NCI-H2227 (cell line): ENCODE results near the gene PCNX4.
"Not testable (repeated sequence)": the region's sequence is repeated elsewhere in the genome, so short reads cannot be mapped to it uniquely, and the experiment has no call there.

Experiments used
- DNase-seq: peaks from one replicate; lab custom pipeline; 2025; ENCODE audit not compliant: unreplicated experiment; lab: John Stamatoyannopoulos, UW

Gene PCNX4

DNA sequence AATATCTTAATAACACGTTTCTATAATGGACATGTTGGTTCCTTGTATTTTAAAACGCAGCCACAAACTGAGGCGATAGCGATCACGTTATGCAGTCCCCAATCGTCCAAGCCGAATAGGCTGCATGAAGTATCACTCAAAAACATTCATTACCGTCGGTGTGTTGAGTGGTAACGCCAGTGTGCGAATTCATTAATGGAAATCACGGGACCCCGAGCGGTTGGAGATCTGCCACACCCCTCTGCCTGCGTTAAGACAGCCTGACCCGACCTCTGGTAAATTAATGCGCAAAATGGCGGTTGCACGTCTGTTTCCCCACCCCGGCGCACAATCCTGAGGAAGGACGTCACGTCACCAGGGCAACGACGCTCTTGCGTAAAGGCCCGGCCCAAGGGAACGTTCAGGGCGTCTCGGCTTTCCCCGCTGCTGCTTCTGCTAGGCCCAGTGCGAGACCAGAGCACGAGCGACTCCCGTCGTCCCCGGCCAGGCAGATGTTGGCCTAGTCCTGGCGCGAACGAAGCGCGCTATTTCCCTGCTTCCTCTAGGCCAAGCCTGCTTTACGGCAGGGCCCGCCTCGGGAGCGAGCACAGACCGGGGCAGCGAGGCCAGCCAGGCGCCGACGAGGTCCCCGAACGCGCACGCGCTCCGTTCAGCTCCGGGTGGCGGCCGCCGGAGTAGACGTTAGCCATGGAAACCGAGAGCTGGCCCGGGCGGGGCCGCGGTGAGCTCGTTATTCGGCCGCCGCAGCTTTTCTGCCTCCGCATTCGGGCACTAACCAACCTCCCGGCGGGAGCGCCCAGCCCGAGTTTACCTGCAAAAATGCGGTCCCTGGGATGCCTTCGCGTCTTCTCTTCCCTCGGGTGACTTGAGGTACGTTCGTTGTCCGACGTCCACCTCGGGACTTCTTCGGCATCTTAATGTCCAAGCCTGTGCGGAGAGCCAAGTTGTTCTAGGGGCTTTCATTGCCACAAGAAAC, at the start of gene PCNX4:
PCNX4 (plus strand) TSS at position 374 of the 976 bp plus-strand sequence. CDS start 15,716 bp downstream, outside the sequence.
- peak; percentile 97 for DNase-seq

DNA sequence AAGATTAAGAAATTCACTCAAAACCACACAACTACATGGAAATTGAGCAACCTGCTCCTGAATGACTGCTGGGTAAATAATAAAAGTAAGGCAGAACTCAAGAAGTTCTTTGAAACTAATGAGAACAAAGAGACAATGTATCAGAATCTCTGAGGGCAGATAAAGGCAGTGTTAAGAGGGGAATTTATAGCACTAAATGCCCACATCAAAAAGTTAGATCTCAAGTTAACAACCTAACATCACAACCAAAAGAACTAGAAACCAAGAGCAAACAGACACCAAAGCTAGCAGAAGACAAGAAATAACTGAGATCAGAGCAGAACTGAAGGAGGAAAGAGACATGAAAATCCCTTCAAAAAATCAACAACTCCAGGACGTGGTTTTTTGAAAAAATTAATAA, 43.7 kb upstream of the PCNX4 start:
- DNase-seq, result not testable (repeated sequence)

DNA sequence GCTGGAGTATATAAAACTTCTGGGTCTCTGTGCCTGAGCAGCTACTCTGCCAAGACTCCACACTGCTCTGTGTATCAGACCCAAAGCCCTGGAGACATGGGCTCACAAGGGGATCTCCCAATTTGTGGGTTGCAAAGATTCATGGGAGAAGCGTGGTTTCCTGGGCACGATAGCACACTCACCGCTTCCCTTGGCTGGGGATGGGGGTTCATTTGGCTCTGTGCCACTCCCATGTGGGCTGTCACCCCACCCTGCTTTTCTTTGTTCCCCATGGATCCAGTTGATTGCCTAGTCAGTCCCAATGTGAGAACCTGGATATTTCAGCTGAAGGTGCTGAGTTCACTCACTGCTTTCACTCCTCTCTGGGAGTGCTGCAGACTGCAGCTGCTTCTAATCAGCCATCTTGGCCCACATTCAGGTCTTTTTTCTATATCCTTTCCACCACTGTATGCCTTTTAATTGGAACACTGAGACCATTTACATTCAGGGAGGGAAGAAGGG, 40.0 kb upstream of the PCNX4 start:
- DNase-seq, result no peak

DNA sequence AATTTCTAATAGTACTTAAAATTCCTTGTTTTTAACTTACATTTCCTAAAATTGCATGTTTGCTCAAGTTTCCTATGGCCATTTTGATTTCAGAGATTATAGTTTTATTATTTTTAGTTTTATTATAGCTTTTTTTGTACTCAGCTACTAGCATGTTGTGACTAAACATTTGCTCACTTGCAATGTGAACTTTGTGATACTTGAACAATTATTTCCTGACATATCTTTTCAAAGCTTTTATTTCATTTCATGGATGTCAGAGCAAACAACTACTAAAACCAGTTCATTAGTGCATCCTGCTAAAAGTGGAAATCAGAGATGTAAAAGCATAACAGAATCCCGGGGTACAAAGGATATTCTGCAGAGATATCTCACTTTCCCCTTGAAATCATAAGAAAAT, 33.6 kb upstream of the PCNX4 start:
- no peak for DNase-seq

DNA sequence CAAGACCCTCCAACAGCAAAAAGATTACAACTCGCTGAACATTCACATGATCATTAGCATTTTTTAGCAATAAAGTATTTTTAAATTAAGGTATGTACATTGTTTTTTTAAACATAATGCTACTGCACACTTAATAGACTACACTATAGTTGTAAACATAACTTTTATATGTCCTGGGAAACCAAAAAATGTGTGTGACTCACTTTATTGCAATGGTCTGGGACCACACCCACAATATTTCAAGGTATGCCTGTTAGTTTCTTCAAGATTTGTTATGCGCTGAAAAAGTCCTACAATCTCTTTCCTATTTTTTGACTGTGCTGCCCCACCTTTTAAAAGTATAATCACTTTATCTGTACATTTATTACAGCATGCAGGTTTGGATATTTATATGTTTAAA, 30.4 kb upstream of the PCNX4 start:
- no peak for DNase-seq

DNA sequence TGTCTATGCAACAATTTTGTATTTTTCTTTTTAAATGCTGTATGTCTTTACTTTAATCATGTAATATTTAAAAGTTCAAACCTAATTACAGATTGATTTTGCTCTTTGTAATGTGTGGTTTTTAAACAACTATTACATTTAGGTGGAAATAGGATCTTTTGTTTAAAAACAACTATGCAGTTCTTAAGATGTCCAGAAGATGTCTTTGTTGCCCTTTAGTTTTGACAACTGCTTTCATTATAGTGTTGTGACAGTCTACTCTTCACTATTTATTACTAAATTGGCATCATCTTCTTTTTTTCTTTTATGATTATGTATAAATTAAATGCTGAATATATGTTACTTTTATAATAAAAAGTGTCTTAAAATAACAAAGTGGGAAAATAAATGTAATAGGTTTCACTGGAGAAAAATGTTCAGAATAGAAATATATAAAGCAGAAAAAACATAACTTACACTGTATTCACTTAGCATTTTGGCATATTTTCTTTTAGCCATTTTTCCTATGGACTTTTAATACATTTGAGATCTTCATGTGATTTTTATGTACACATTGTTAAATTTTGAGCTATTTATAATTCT, 27.1 kb upstream of the PCNX4 start:
- DNase-seq, result peak; percentile 15

DNA sequence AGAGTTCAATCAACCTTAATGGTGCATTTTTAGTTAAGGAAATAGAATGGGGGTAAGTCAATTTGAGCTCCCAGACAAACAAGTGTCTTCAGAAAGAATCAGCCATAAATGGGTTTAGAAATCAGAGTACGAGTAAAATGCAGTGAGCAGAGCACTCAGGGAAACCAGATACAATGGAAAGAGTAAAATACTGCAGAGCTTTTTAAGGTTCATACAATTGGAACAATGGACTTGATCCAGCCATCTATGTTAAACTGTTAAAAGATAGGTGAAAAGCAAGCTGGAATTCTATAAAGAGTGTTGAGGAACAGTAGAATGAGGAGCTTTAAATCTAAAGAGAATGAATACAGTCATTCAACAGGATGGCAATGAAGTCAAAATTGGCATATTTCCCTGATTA, 23.8 kb upstream of the PCNX4 start:
- no peak for DNase-seq

DNA sequence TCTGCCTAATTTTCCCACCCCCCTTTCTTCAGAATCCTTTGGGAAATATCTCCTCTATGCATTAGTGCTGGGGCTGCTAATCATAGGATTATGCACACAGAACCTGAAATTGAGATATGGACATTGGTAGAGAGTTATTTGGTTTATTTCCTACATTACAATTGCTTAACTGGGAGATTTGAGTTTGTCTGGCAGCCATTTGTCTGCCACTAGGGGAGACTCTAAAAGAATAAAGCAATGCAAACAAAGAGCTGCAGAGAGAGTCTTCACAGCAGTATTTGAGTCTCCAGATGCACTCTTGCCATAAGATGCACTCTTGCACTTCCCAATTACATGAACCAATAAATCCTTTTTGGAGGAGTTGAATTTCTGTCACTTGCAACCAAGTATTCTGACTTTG, 12.0 kb upstream of the PCNX4 start:
- DNase-seq, result no peak

DNA sequence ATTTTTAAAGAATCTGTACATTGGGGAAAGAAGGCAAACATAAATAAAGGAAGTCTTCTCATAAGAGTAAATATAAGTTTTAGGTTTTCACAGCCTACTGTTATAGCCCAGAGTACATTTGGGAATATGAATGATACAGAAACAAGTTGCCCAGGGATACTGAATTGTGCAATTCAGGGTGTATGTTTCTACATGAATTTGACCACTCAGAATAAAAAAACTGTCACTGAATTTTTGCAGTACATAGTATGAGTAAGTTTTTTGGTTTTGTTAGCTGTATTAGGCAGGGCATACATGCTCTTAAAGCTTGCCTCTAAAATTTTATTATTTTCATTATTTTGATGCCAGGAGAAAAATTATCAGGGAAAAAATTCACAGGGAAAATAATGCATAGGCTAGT, 6.6 kb upstream of the PCNX4 start:
- no peak for DNase-seq

DNA sequence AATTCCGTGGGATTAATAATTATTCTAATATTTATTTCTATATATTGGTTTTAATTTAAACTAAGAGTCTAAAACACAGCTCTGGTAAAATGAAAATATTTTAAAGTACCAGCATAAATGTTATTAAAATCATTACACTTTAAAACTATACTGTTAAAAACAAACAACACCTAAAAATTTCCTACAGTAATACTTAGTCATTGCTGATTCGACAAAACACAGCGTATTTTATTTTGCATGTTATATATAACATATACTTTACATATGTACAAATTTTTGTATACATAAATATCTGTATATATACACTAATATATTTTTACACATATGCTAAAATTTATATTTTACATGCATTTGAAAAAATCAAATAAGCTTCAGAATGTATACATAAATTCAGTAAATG, 6.0 kb upstream of the PCNX4 start:
- DNase-seq, result no peak

DNA sequence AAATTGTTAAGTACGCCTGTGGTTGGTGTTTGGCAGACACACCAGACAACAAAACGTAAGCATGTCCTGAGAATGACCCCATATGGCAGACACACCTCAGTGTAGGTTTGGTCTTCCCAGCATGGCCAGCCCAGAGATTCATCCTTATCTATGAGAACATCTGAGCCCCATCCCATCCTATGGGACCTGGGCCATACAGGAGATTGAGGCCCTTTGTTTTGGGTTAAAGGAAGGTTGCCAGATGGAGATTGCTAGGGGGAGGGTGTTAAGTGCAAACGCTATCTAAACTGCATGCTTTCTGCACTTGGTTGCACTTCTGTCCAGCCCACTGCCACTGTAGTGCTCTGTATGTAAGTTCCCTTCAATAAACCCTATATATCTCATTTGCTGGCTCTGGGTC, 4.1 kb upstream of the PCNX4 start:
- no peak for DNase-seq

DNA sequence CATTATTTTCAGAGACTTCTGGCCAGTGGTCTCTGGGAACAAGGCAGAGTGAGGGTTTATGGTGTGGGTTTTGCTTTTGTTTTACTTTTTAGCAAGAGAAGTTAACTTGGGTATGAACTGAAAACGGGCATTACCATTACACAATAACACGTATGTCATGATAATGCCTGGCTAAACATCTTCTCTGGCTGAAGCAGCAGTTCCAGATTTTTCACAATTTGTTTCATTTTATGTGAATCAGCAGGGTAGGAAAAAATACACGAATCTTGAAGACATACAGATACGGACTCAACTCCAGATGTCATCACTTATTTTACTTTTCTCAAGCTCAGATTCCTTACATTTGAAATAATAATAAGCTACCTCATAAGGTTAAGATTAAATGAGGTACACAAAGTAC, 2.5 kb upstream of the PCNX4 start:
- DNase-seq, result no peak

DNA sequence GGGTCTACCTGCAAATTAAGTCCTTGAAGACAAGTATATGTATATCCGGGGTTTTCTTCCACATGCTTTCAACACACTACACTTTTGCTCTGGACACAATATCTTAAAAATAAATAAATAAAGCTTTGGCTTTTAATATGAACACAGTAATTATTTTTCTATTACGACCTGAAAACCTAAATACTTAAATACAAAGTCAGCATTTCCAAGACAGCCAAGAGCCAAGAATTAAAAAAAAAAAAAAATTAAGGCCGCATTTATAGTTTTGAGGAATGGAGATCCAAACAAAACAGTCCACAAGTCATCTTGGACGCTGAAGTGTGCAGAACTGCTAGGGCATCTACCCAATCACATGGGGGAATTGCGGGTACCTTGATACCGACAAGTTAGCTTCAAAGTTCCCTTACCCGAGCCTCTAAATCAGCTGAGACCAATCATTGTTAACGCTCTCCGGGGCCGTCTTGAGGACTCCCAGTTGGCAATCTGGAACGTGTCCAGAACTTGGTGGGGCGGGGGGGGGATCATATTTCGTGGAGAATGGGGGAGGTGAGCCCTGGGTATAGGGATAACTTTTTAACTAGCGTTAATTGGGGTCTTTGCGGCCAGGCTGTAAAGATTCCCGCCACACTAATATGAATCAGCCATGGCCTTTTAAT, 731 bp upstream of the PCNX4 start:
- DNase-seq, result peak; percentile 54

DNA sequence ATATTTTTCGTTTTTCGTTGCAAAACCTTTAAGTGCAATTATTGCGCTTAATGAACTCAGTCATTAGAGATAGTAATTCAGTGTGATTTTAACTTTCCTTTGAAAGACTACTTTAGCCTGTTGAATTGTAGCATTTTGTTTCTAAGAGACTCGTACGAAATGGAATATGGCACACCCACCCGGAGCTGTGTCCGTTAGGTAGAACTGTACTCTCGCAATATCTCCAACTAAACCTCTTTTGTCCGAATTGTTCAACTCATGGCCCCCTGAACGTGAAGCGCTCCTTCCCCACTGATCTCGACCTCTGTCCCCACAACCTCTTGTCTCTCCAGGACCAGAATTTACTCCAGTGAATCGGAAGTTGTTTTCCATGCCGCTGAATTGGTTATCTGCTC, 800 bp downstream of the PCNX4 start:
- peak; percentile 38 for DNase-seq

DNA sequence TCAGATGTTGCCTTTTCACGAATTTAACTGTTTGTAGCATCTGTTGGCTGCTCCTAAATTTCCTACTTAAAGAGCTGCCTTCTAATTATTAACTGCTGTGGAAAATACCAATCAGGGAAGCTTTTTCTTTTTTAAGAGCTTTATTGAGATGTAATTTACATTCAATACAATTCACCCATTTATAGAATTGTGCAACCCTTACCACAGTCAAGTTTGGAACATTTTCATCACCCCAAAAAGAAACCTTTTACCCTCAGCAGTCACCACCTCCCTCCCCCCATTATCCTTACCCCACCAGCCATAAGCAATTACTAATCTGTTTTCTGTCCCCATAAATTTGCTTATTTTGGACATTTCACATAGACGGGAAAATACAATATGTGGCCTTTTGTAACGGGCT, 1.4 kb downstream of the PCNX4 start:
- DNase-seq, result no peak

DNA sequence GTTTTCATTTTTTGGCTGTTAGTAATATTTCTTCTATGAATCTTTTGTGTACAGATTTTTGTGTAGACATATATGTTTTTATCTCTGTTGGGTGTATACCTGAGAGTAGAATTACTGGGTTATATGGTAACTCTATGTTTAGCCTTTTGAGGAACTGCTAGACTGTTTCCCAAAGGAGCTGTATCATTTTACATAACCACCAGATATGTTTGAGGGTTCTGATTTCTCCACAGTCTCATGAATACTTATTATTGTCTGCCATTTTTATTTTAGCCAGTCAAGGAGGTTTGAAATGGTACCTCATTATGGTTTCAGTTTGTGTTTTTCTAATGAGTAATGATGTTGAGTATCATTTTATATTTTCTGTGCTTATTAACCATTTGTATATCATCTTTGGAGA, 1.9 kb downstream of the PCNX4 start:
- DNase-seq, result no peak

DNA sequence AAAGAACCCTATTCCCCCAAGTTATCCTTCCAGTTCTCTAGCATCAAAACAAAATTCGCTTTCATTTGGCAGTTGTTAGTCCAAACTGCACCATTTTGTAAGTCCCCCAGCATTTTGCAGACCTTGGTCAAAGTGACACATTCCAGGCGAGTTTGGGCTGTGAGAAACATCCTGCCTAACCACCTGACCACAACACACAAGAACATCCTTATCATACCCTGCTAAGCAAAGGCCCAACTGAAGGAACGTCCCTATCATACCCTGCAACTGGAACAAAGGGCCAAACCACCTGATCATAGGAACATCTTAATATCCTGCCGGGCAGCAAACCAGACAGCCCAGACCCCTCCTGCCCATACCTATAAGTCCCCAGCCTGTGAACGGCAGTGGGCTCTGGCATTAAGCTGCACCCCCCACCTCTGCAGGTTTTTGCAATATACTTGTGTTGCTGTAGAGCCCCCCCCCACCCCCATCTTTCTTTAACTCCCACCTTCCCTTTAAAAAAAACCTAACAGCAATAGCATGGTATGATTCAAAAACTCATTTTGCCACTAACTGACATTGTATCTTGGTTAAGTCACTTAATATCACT, 2.7 kb downstream of the PCNX4 start:
- peak; percentile 6 for DNase-seq

DNA sequence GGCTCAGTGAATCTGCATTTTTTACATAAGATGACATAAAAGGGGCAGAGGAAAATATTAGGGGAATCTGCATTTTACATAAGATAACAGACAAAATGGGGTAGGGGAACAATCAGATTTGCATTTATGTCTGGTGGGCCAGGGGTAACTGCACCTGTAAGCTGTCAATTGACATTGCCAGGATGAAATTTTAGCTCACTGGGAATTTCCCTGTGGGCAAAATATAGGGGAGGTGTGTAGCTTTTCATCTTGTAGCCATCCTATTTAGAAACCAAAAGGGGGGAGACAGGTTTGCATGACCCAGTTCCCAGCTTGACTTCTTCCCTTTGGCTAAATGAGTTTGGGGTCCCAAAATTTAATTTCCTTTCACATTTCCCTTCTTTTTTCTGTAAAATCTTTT, 3.5 kb downstream of the PCNX4 start:
- no peak for DNase-seq

DNA sequence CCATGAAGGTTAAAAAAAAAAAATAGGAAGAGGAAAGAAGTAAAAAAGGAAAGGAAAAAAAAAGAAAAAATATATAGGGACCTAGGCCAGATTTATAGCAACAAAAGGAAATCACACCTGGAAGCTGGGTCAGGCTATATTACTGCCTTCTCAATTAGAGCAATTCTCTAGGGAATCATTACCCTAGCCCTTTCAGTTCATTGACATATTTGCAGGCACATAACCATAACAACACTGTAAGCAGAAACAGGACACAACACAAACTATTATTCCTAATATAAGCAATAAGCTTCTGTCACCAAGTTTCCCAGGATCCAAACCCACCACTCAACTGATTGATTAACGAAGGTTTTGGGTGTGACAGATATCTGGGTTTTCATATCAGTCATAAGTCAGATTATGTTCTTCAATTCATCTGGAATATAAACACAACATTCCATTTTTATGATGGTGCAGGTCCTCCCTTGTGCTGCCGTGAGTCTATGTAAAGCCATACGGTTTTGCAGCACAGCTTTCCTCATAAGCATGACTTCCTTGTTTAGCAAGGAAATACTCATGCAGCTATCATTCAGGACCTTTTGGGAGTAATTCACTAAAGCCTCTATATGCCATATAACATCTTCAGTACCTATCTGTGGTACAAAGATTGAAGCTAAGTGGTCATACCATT, 4.2 kb downstream of the PCNX4 start:
- DNase-seq, result no peak

DNA sequence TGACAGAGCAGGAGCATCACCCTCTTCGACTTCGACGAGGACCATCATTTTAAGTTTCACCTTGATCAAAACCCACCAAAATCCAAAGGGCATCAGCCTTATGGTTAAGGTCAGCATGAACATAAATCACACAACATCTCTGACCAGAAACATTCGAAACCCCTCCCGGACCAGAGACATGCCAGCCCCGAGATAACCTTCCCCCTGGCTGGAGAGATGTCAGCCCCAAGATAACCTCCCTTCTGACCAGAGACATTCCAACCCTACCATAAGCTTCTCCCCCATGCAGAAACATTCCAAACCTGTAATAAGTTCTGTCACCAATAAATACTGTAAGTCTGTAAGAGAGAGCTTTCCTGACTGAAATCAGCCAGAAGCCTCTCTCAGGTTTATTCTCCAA, 6.3 kb downstream of the PCNX4 start:
- no peak for DNase-seq

DNA sequence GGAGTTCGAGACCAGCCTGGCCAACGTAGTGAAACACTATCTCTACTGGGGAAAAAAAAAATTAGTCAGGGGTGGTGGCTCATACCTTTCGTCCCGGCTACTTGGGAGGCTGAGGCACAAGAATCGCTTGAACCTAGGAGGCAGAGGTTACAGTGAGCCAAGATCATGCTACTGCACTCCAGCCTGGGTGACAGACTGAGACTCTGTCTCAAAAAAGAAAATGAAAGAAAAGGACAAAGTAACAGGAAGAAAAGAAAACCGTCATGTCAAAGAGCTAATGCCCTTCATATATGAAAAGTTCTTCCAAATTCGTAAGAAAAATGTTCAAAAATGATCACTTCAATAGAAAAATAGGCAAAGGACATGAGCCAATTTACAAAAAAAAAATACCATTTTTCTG, 8.1 kb downstream of the PCNX4 start:
- not testable (repeated sequence) for DNase-seq
